MM.1S (cell line): Measurements from ENCODE around the gene SYCN.

Source experiments
- DNase-seq: peaks from one replicate; pipeline ENCODE4 v3.0.0-alpha.2; 2015
- H2AFZ ChIP-seq: fragments of 300-600 bp; sonication (generic); 2 replicates; pipeline ENCODE4 v1.6.0; 2016; ENCODE audit warnings: antibody characterized with exemption, low read length
- H3F3A ChIP-seq: fragments of 300-600 bp; sonication (generic); 2 replicates; pipeline ENCODE4 v1.6.1; 2016; ENCODE audit warnings: mild to moderate bottlenecking, antibody characterized with exemption, low read length, moderate library complexity, mixed read lengths; ENCODE audit not compliant: insufficient read depth
- H3K27ac ChIP-seq: fragments of 300-600 bp; sonication (generic); 2 replicates; pipeline ENCODE4 v1.5.1; 2016; ENCODE audit warnings: mild to moderate bottlenecking, low read length
- H3K27me3 ChIP-seq: fragments of 300-600 bp; sonication (generic); replicated peaks from 2 replicates; pipeline ENCODE4 v1.6.0; 2016; ENCODE audit warnings: low read length; ENCODE audit not compliant: insufficient read depth
- H3K36me3 ChIP-seq: fragments of 300-600 bp; sonication (generic); replicated peaks from 2 replicates; pipeline ENCODE4 v1.6.1; 2016; ENCODE audit warnings: mild to moderate bottlenecking, low read length, mixed read lengths; ENCODE audit not compliant: insufficient read depth
- H3K4me1 ChIP-seq: fragments of 300-600 bp; sonication (generic); 2 replicates; pipeline ENCODE4 v1.6.1; 2016; ENCODE audit warnings: low read length, mixed read lengths
- H3K4me2 ChIP-seq: fragments of 300-600 bp; sonication (generic); 2 replicates; pipeline ENCODE4 v1.6.0; 2016; ENCODE audit warnings: low read depth, low read length
- H3K4me3 ChIP-seq: fragments of 300-600 bp; sonication (generic); 2 replicates; pipeline ENCODE4 v1.5.1; 2016; ENCODE audit warnings: low read length, mixed read lengths
- H3K79me2 ChIP-seq: fragments of 300-600 bp; sonication (generic); 2 replicates; pipeline ENCODE4 v1.6.1; 2016; ENCODE audit warnings: mixed run types, low read length, mixed read lengths
- H3K9ac ChIP-seq: fragments of 300-600 bp; sonication (generic); 2 replicates; pipeline ENCODE4 v1.6.1; 2016; ENCODE audit warnings: low read length, mixed read lengths
- H3K9me2 ChIP-seq: fragments of 300-600 bp; sonication (generic); replicated peaks from 2 replicates; pipeline ENCODE4 v1.6.1; 2016; ENCODE audit warnings: mild to moderate bottlenecking, low read length, mixed read lengths; ENCODE audit not compliant: insufficient read depth
- H3K9me3 ChIP-seq: fragments of 300-600 bp; sonication (generic); replicated peaks from 2 replicates; pipeline ENCODE4 v1.6.1; 2016; ENCODE audit warnings: mild to moderate bottlenecking, low read length, mixed read lengths; ENCODE audit not compliant: insufficient read depth
- H4K20me1 ChIP-seq: fragments of 300-600 bp; sonication (generic); 2 replicates; pipeline ENCODE4 v1.6.1; 2016; ENCODE audit warnings: mild to moderate bottlenecking, low read length, moderate library complexity, mixed read lengths; ENCODE audit not compliant: insufficient read depth
- CTCF ChIP-seq: fragments of 300-600 bp; sonication (generic); IDR thresholded peaks from 2 replicates; pipeline ENCODE4 v1.5.1; 2016; ENCODE audit warnings: antibody characterized with exemption, low read length, mixed read lengths
- EZH2 ChIP-seq: fragments of 300-600 bp; sonication (generic); optimal IDR thresholded peaks from 2 replicates; pipeline ENCODE3; 2017; ENCODE audit warnings: low read depth, mild to moderate bottlenecking, antibody characterized with exemption, low read length, mixed read lengths
- EZH2phosphoT487 ChIP-seq: fragments of 300-600 bp; sonication (generic); IDR thresholded peaks from 2 replicates; pipeline ENCODE4 v1.6.1; 2018; ENCODE audit warnings: antibody characterized with exemption, low read length

SYCN gene

GRCh38 chr19:39190768-39191167 lies 13.3 kb downstream of the SYCN start:
- no peak for TF ChIP-seq EZH2
- no peak for TF ChIP-seq CTCF
- TF ChIP-seq EZH2phosphoT487, result no peak

GRCh38 chr19:39188960-39189359 lies 15.1 kb downstream of the SYCN start:
- H3K4me2 ChIP-seq, result no peak overlapping the region
- no peaks in the 10 kb centered on the region for H3K9me2 ChIP-seq
- H3K27ac ChIP-seq, result no peak overlapping the region
- no peaks in the 10 kb centered on the region for H3F3A ChIP-seq
- H3K36me3 ChIP-seq, result no peaks in the 10 kb centered on the region
- H3K4me1 ChIP-seq, result no peaks in the 10 kb centered on the region
- H4K20me1 ChIP-seq, result no peaks in the 10 kb centered on the region
- no peak overlapping the region for H3K9ac ChIP-seq
- peaks cover 18% of the 10 kb centered on the region for H3K27me3 ChIP-seq
- H2AFZ ChIP-seq, result no peak overlapping the region
- H3K9me3 ChIP-seq, result no peaks in the 10 kb centered on the region
- H3K79me2 ChIP-seq, result no peaks in the 10 kb centered on the region
- no peak for TF ChIP-seq EZH2phosphoT487
- TF ChIP-seq EZH2, result no peak
- TF ChIP-seq CTCF, result no peak
- DNase-seq, result no peak
- H3K4me3 ChIP-seq, result no peak overlapping the region

More at GRCh38 chr19:39190768-39191167, 13.3 kb downstream of the SYCN start:
- Histone ChIP-seq H3K4me1 (no peaks in the 10 kb centered on the region), H3F3A (no peaks in the 10 kb centered on the region), H2AFZ (no peak overlapping the region), H3K4me3 (no peak overlapping the region), H3K4me2 (no peak overlapping the region), H4K20me1 (no peaks in the 10 kb centered on the region), H3K9ac (no peak overlapping the region), H3K79me2 (no peaks in the 10 kb centered on the region), H3K9me2 (no peaks in the 10 kb centered on the region), H3K27me3 (peaks cover 32% of the 10 kb centered on the region), H3K27ac (no peak overlapping the region), H3K36me3 (no peaks in the 10 kb centered on the region), H3K9me3 (no peaks in the 10 kb centered on the region)
- no peak for DNase-seq

GRCh38 chr19:39187552-39187943 lies 16.5 kb downstream of the SYCN start:
- Histone ChIP-seq H3K9ac (no peak overlapping the region), H3F3A (no peaks in the 10 kb centered on the region), H3K27me3 (peaks cover 11% of the 10 kb centered on the region; the same call in 1 of the 2 replicates), H3K79me2 (no peaks in the 10 kb centered on the region), H3K4me2 (no peak overlapping the region), H3K4me3 (no peak overlapping the region), H3K36me3 (no peaks in the 10 kb centered on the region), H3K4me1 (no peaks in the 10 kb centered on the region), H3K9me3 (no peaks in the 10 kb centered on the region), H3K9me2 (no peaks in the 10 kb centered on the region), H3K27ac (no peak overlapping the region), H4K20me1 (no peaks in the 10 kb centered on the region), H2AFZ (no peak overlapping the region)
- DNase-seq, result no peak
- TF ChIP-seq CTCF (no peak), EZH2 (no peak), EZH2phosphoT487 (no peak)
